ENCODE measurements around the gene DESI2. TPM values are rescaled to one million over a fixed set of nuclear protein-coding genes. Genes with fewer than 3 reads are reported as not detected.
"Not testable (repeated sequence)": the region's sequence is repeated elsewhere in the genome, so short reads cannot be mapped to it uniquely, and the experiment has no call there.

Gene DESI2
- total and polyA plus RNA-seq, 4 donors = 5.7 to 14.6 (median 11.7) TPM

- Histone ChIP-seq H3K4me1 (ENCODE audit: control insufficient read depth in 4 of 4, insufficient read depth in 4 of 4, low read length in 3 of 4) (peaks cover 0 to 5% (median 0%) of the 10 kb centered on the region in 4 donors), H3K27ac (ENCODE audit: low read depth in 1 of 2, low read length in 2 of 2) (no peak overlapping the region), H3K36me3 (ENCODE audit: control insufficient read depth in 4 of 4, insufficient read depth in 3 of 4, low read depth in 1 of 4, low read length in 3 of 4) (no peaks in the 10 kb centered on the region), H3K4me3 (ENCODE audit: low read depth in 1 of 3, low read length in 3 of 3) (no peak overlapping the region), H3K9ac (ENCODE audit: low read depth in 1 of 2, low read length in 2 of 2) (no peak overlapping the region), H3K9me3 (ENCODE audit: control insufficient read depth in 4 of 4, low read length in 3 of 4) (no peaks in the 10 kb centered on the region), H3K27me3 (ENCODE audit: control insufficient read depth in 4 of 4, insufficient read depth in 4 of 4, low read length in 3 of 4) (no peaks in the 10 kb centered on the region)
- WGBS = 70% methylated on average over 6 of the region's 6 CpGs
- DNase-seq (ENCODE audit: low spot score) = no peak
- TF ChIP-seq REST (IDR thresholded peaks at IDR 0.05) = no peak
- TF ChIP-seq JUND (IDR thresholded peaks at IDR 0.05) = no peak
- no peak for TF ChIP-seq HNF4A (conservative IDR thresholded peaks at IDR 0.05)
- TF ChIP-seq, protein P1, sequence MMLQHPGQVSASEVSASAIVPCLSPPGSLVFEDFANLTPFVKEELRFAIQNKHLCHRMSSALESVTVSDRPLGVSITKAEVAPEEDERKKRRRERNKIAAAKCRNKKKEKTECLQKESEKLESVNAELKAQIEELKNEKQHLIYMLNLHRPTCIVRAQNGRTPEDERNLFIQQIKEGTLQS (IDR thresholded peaks at IDR 0.05) = no peak
- no peak for TF ChIP-seq NR2F2 (IDR thresholded peaks at IDR 0.05)
- TF ChIP-seq FOXA2 (IDR thresholded peaks at IDR 0.05) = no peak
- no peak for TF ChIP-seq CTCF (IDR thresholded peaks at IDR 0.05; ENCODE audit: low read depth, low read length, missing input control)
- TF ChIP-seq RAD21 (IDR thresholded peaks at IDR 0.05) = no peak
- no peak for TF ChIP-seq EGR1 (IDR thresholded peaks at IDR 0.05; ENCODE audit: low read depth in 2 of 2)
- no peak for TF ChIP-seq YY1 (IDR thresholded peaks at IDR 0.05)
- no peak for TF ChIP-seq RXRA (IDR thresholded peaks at IDR 0.05)
- TF ChIP-seq, protein P2, sequence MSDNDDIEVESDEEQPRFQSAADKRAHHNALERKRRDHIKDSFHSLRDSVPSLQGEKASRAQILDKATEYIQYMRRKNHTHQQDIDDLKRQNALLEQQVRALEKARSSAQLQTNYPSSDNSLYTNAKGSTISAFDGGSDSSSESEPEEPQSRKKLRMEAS (IDR thresholded peaks at IDR 0.05) = no peak
- no peak for TF ChIP-seq SP1 (IDR thresholded peaks at IDR 0.05)
- TF ChIP-seq TAF1 (conservative IDR thresholded peaks at IDR 0.05) = no peak
- no peak for TF ChIP-seq GABPA (IDR thresholded peaks at IDR 0.05 in 1 of 2, conservative IDR thresholded peaks at IDR 0.05 in 1 of 2)
Measured at GRCh38 chr1:244678697-244679096, 25.8 kb downstream of the DESI2 start.

GRCh38 chr1:244680667-244681066 lies 27.7 kb downstream of the DESI2 start:
- Histone ChIP-seq H3K36me3 (ENCODE audit: control insufficient read depth in 4 of 4, insufficient read depth in 3 of 4, low read depth in 1 of 4, low read length in 3 of 4) (no peaks in the 10 kb centered on the region), H3K4me1 (ENCODE audit: control insufficient read depth in 4 of 4, insufficient read depth in 4 of 4, low read length in 3 of 4) (peaks cover 0 to 5% (median 0%) of the 10 kb centered on the region in 4 donors), H3K9ac (ENCODE audit: low read depth in 1 of 2, low read length in 2 of 2) (no peak overlapping the region), H3K9me3 (ENCODE audit: control insufficient read depth in 4 of 4, low read length in 3 of 4) (no peaks in the 10 kb centered on the region), H3K27me3 (ENCODE audit: control insufficient read depth in 4 of 4, insufficient read depth in 4 of 4, low read length in 3 of 4) (no peaks in the 10 kb centered on the region), H3K4me3 (ENCODE audit: low read depth in 1 of 3, low read length in 3 of 3) (no peak overlapping the region), H3K27ac (ENCODE audit: low read depth in 1 of 2, low read length in 2 of 2) (no peak overlapping the region)
- TF ChIP-seq CTCF (IDR thresholded peaks at IDR 0.05; ENCODE audit: low read depth, low read length, missing input control) = no peak
- peak in 1 of 2 donors; percentile 22 for TF ChIP-seq RXRA (IDR thresholded peaks at IDR 0.05)
- no peak for TF ChIP-seq TAF1 (conservative IDR thresholded peaks at IDR 0.05)
- WGBS = 48% methylated on average over 1 of the region's 1 CpG
- DNase-seq (ENCODE audit: low spot score) = no peak

DNA sequence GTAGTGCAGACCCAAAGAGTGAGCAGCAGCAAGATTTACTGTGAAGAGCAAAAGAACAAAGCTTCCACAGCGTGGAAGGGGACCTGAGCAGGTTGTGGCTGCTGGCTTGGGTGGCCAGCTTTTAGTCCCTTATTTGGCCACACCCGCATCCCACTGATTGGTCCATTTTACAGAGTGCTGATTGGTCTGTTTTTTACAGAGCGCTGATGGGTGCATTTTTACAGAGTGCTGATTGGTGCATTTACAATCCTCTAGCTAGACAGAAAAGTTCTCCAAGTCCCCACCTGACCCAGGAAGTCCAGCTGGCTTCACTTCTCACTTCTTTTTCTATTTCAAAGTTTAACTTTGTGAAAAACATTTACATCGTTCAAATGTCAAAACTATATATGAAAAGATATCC lies 29.2 kb downstream of the DESI2 start:
- not testable (repeated sequence) for H3K4me1 ChIP-seq (ENCODE audit: control insufficient read depth in 4 of 4, insufficient read depth in 4 of 4, low read length in 3 of 4); H3K9ac ChIP-seq (ENCODE audit: low read depth in 1 of 2, low read length in 2 of 2); DNase-seq (ENCODE audit: low spot score); H3K9me3 ChIP-seq (ENCODE audit: control insufficient read depth in 4 of 4, low read length in 3 of 4); H3K27me3 ChIP-seq (ENCODE audit: control insufficient read depth in 4 of 4, insufficient read depth in 4 of 4, low read length in 3 of 4); H3K4me3 ChIP-seq (ENCODE audit: low read depth in 1 of 3, low read length in 3 of 3); H3K27ac ChIP-seq (ENCODE audit: low read depth in 1 of 2, low read length in 2 of 2); H3K36me3 ChIP-seq (ENCODE audit: control insufficient read depth in 4 of 4, insufficient read depth in 3 of 4, low read depth in 1 of 4, low read length in 3 of 4)
- WGBS = 98% methylated on average over 4 of the region's 4 CpGs

All from liver (tissue), 9 donors.